Psoas muscle (tissue), 8 donors: ENCODE data around the gene MBD3. TPM values are rescaled to one million over a fixed set of nuclear protein-coding genes. Genes with fewer than 3 reads are reported as not detected.
"Not testable (repeated sequence)": the region's sequence is repeated elsewhere in the genome, so short reads cannot be mapped to it uniquely, and the experiment has no call there.

ENCODE experiments used
- ATAC-seq, 4 donors: fragments of 200-7000 bp; cut with Tn5 transposase; one replicate each; pipeline ENCODE4 v1.9.1; 2020; ENCODE audit warnings: moderate library complexity in 3 of 4, mild to moderate bottlenecking in 2 of 4
- DNase-seq, 2 donors: peaks; one replicate each; pipeline ENCODE4 v3.0.0-alpha.2; 2020
- H3K27ac ChIP-seq: fragments of 200-600 bp; one replicate; pipeline ENCODE4 v1.8.0; 2022
- H3K27me3 ChIP-seq, 3 donors: fragments of 200-600 bp in 1 of 3; one replicate each; pipeline versions ENCODE4 v1.6.1 to v1.8.0; 2013 to 2022; ENCODE audit warnings: low read length in 2 of 3, mild to moderate bottlenecking in 2 of 3, moderate library complexity in 1 of 3; ENCODE audit not compliant: insufficient read depth in 3 of 3
- H3K36me3 ChIP-seq, 2 donors: fragments of 200-600 bp in 1 of 2; one replicate each; pipeline versions ENCODE4 v1.6.1 to v1.8.0; 2013 to 2022; ENCODE audit warnings: low read depth in 1 of 2, mild to moderate bottlenecking in 1 of 2, moderate library complexity in 1 of 2; ENCODE audit not compliant: insufficient read depth in 1 of 2
- H3K4me1 ChIP-seq: fragments of 200-600 bp; one replicate; pipeline ENCODE4 v1.8.0; 2022
- H3K4me3 ChIP-seq: fragments of 200-600 bp; one replicate; pipeline ENCODE4 v1.8.0; 2022; ENCODE audit warnings: mild to moderate bottlenecking
- H3K9me3 ChIP-seq: fragments of 200-600 bp; one replicate; pipeline ENCODE4 v1.8.0; 2022
- WGBS, 3 donors: extraction: QIAGEN DNeasy Blood & Tissue Kit; methylation state at CpG; one replicate each; pipeline versions ENCODE4 v1.1.6 to v1.1.7; 2013; 5-methylcytosine and 5-hydroxymethylcytosine counted together
- intact Hi-C, 2 donors: fragments of 100-400 bp; cut with DNase I; formaldehyde crosslinking; loops; one replicate each; pipeline versions ENCODE4 v1.11.0 to v1.14.2; 2022
- polyA plus RNA-seq, 3 donors: library from polyadenylated mRNA; stranded (reverse); fragments of 200-250 nt; gene quantifications; one replicate each; pipeline ENCODE4 v1.2.3, GENCODE V29; 2013
- total RNA-seq, 4 donors: library from RNA; stranded (reverse); fragmentation: NEBNext Ultra II Directional in 2 of 4; extraction: Animal tissue kit (Norgen Biotek cat#: 25700) in 2 of 4; gene quantifications; one replicate each; pipeline versions ENCODE4 v1.2.1 to v1.2.4, GENCODE V29; 2021 to 2023
- TF ChIP-seq, protein P1 (sequence below): fragments of 200-600 bp; IDR thresholded peaks from one replicate; pipeline ENCODE4 v1.8.0; 2022; ENCODE audit warnings: antibody characterized with exemption
- donor health status: healthy with polysubstance abuse.
- donor health status: DM: no; HTN: no; CAD: no; lungs with moderate emphysema.
- donor health status: Bipolar disorder and iron deficiency.
- donor health status: healthy.
- donor health status: DM: yes; HTN: yes; CAD: no.
- donor health status: DM: no; HTN: no; CAD: no.
- donor health status: DM: no; HTN: no; CAD: no.
- donor health status: DM: yes; HTN: yes; CAD: no.

The MBD3 gene
- total and polyA plus RNA-seq, 7 donors, result 44.1 to 137 (median 83.6) TPM

DNA sequence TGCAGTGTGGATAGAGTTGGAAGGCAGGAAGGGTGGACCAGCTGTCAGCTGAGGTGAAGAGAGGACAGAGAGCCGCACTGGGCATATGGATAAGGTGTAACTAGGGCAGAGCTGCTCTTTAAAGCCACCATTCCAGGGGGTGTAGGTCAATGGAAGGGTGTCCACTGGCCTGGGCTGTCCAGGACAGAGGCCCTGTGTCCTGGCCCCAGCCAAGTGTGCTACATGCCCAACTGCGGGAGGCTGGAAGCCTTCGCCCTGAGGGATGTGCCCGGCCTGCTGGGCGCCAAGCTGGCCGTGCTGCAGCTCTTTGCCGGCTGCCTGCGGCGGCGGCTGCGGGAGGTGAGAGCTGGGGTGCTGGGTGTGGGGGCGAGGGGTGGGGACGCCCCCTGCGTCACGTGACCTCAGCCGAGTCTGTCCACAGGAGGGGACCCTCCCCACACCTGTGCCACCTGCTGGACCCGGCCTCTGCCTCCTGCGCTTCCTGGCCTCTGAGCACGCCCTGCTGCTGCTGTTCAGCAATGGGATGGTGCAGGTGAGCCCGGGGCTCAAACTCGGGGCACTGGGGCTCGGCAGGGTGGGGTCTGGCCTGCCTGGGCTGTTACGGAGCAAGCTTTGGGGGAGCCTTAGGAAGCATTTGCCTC, 59.0 kb downstream of the MBD3 start:
- no peak for ATAC-seq
- no peaks in the 10 kb centered on the region for H3K9me3 ChIP-seq
- H3K4me1 ChIP-seq, result no peaks in the 10 kb centered on the region
- H3K4me3 ChIP-seq, result no peak overlapping the region
- 67 to 73% (median 73%) methylated on average over 15 to 23 of the region's 23 CpGs for WGBS, 3 donors
- peaks cover 0 to 45% (median 10%) of the 10 kb centered on the region in 3 donors for H3K27me3 ChIP-seq
- TF ChIP-seq, protein P1, sequence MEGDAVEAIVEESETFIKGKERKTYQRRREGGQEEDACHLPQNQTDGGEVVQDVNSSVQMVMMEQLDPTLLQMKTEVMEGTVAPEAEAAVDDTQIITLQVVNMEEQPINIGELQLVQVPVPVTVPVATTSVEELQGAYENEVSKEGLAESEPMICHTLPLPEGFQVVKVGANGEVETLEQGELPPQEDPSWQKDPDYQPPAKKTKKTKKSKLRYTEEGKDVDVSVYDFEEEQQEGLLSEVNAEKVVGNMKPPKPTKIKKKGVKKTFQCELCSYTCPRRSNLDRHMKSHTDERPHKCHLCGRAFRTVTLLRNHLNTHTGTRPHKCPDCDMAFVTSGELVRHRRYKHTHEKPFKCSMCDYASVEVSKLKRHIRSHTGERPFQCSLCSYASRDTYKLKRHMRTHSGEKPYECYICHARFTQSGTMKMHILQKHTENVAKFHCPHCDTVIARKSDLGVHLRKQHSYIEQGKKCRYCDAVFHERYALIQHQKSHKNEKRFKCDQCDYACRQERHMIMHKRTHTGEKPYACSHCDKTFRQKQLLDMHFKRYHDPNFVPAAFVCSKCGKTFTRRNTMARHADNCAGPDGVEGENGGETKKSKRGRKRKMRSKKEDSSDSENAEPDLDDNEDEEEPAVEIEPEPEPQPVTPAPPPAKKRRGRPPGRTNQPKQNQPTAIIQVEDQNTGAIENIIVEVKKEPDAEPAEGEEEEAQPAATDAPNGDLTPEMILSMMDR, result no peak
- DNase-seq, result no peak
- no peaks in the 10 kb centered on the region for H3K36me3 ChIP-seq
- intact Hi-C loops, result no loop called here
- no peak overlapping the region for H3K27ac ChIP-seq

DNA sequence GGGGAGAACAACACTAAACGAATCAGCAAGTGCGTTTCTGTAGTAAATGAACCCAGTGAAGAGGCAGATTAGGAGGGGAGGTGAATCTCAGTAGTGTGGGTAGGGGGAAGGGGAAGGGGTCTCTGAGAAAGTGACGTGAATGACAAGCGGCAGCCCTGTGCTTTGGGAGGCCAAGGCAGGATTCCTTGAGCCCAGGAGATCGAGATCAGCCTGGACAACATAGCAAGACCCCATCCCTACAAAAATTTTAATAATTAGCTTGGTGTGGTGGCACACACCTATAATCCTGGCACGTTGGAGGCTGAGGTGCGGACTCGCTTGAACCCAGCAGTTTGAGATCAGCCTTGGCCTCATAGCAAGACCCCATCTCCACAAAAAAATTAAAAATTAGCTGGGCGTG, 60.7 kb downstream of the MBD3 start:
- Histone ChIP-seq H3K36me3 (no peaks in the 10 kb centered on the region), H3K4me3 (no peak overlapping the region), H3K4me1 (no peaks in the 10 kb centered on the region), H3K9me3 (no peaks in the 10 kb centered on the region), H3K27me3 (peaks cover 0 to 43% (median 14%) of the 10 kb centered on the region in 3 donors), H3K27ac (no peak overlapping the region)
- TF ChIP-seq, protein P1, result no peak
- DNase-seq (no peak), ATAC-seq (no peak)
- intact Hi-C loops, result no loop called here
- 83 to 88% (median 85%) methylated on average over 9 of the region's 9 CpGs for WGBS, 3 donors

DNA sequence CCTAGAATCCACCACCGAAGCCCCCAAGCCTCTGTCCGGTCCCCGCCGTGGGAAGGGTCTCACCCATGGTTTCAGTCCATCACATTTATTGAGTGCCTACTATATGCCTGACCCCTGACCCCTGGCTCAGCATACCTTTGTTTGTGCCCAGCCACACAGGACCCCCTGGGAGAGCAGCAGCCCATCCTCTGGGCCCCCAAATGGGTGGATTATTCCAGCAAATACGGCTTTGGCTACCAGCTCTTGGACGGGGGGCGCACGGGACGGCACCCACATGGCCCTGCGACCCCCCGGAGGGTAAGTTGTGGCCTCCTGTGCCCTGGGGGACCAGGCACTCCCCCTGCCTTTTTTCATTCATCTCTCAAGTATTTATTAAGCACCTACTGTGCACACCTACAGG, 61.1 kb downstream of the MBD3 start:
- WGBS, 3 donors, result 65 to 84% (median 79%) methylated on average over 11 of the region's 11 CpGs
- H3K9me3 ChIP-seq, result no peaks in the 10 kb centered on the region
- ATAC-seq, result no peak
- H3K27ac ChIP-seq, result no peak overlapping the region
- H3K4me3 ChIP-seq, result no peak overlapping the region
- TF ChIP-seq, protein P1, result no peak
- H3K4me1 ChIP-seq, result no peaks in the 10 kb centered on the region
- no peaks in the 10 kb centered on the region for H3K36me3 ChIP-seq
- intact Hi-C loops, result no loop called here
- DNase-seq, result no peak
- peaks cover 0 to 46% (median 14%) of the 10 kb centered on the region in 3 donors for H3K27me3 ChIP-seq

DNA sequence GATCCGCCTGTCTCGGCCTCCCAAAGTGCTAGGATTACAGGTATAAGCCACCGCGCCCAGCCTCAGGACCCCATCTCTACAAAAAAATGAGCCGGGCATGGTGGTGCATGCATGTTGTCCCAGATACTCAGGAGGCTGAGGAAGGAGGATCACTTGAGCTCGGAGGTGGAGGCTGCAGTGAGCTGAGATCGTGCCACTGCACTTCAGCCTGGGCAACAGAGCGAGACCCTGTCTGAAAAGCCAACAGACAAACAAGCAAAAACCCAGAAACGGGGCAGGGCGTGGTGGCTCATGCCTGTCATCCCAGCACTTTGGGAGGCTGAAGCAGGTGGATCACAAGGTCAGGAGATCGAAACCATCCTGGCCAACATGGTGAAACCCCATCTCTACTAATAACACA, 61.8 kb downstream of the MBD3 start:
- H3K36me3 ChIP-seq, DNase-seq, intact Hi-C loops, H3K4me1 ChIP-seq, H3K4me3 ChIP-seq, H3K9me3 ChIP-seq, H3K27ac ChIP-seq, ATAC-seq: not testable (repeated sequence)
- peaks cover 0 to 53% (median 17%) of the 10 kb centered on the region in 3 donors for H3K27me3 ChIP-seq
- WGBS, 3 donors, result 87 to 89% (median 87%) methylated on average over 11 of the region's 11 CpGs

DNA sequence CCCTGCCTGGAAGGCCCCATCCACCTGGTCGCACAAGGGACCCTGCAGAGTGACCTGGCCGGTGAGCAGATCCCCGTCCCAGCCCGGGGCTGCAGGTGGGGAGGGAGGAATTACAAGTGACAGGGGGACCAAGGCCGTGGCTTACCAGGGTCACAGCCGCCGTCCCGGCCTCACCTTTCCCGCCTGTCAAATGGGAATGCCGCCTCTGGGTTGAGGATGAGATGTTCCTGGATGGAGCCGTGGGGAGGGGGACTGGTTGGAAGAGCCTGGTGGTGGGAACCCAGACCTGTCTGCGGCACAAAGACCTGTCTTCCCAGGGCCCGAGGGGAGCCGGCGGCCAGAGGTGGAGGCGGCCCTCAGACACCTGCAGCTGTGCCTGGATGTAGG, 63.2 kb downstream of the MBD3 start:
- DNase-seq, result no peak
- ATAC-seq, result no peak
- intact Hi-C loops, result loop anchor here in 1 of 2 donors (10.0 kb wide), 1 partner anchor 245 kb away; the partner anchor contains the start of gene EFNA2
- no peaks in the 10 kb centered on the region for H3K9me3 ChIP-seq
- H3K36me3 ChIP-seq, result no peaks in the 10 kb centered on the region
- peaks cover 0 to 62% (median 19%) of the 10 kb centered on the region in 3 donors for H3K27me3 ChIP-seq
- H3K4me1 ChIP-seq, result no peaks in the 10 kb centered on the region
- no peak overlapping the region for H3K4me3 ChIP-seq
- WGBS, 3 donors, result 77 to 82% (median 79%) methylated on average over 16 of the region's 16 CpGs
- TF ChIP-seq, protein P1, result no peak
- no peak overlapping the region for H3K27ac ChIP-seq
